CD4-positive, alpha-beta T cell treated with Interleukin-17A for 1 hour (primary cell): ENCODE measurements around the gene TAGLN2.
A peak's percentile ranks its signal among the peaks of the same experiment; 100 is the strongest.

Source experiments
- DNase-seq: peaks from one replicate; pipeline ENCODE4 v3.0.0-alpha.2; 2020

TAGLN2 gene

GRCh38 chr1:159924791-159925718, at the start of gene TAGLN2:
TAGLN2 (minus strand) TSS chr1:159925507; CDS start chr1:159920509, 4,998 bp downstream.
- peak; percentile 94 for DNase-seq

GRCh38 chr1:159974350-159974965, 49.2 kb upstream of the TAGLN2 start:
- no peak for DNase-seq

- no peak for DNase-seq
Measured at GRCh38 chr1:159973350-159973940, 48.1 kb upstream of the TAGLN2 start.

- DNase-seq, result no peak
Measured at GRCh38 chr1:159972443-159973205, 47.3 kb upstream of the TAGLN2 start.

- no peak for DNase-seq
Measured at GRCh38 chr1:159970932-159971342, 45.6 kb upstream of the TAGLN2 start.

GRCh38 chr1:159968901-159969300, 43.6 kb upstream of the TAGLN2 start:
- DNase-seq, result no peak

GRCh38 chr1:159965263-159965662, 40.0 kb upstream of the TAGLN2 start:
- no peak for DNase-seq

- DNase-seq, result no peak
Measured at GRCh38 chr1:159964144-159964543, 38.8 kb upstream of the TAGLN2 start.

GRCh38 chr1:159962176-159962575, 36.9 kb upstream of the TAGLN2 start:
- DNase-seq, result no peak

- DNase-seq, result no peak
Measured at GRCh38 chr1:159961636-159962035, 36.3 kb upstream of the TAGLN2 start.

GRCh38 chr1:159960721-159961381, 35.5 kb upstream of the TAGLN2 start:
- no peak for DNase-seq

- no peak for DNase-seq
Measured at GRCh38 chr1:159959451-159959850, 34.1 kb upstream of the TAGLN2 start.

GRCh38 chr1:159958719-159959380, 33.5 kb upstream of the TAGLN2 start:
- DNase-seq, result no peak

- no peak for DNase-seq
Measured at GRCh38 chr1:159957824-159958268, 32.5 kb upstream of the TAGLN2 start.

- DNase-seq, result no peak
Measured at GRCh38 chr1:159955456-159955855, 30.1 kb upstream of the TAGLN2 start.

GRCh38 chr1:159953536-159954515, 28.5 kb upstream of the TAGLN2 start, which contains the start of gene SLAMF9:
SLAMF9 (minus strand) TSS chr1:159954237; CDS start chr1:159954137, 100 bp downstream.
- peak; percentile 4 for DNase-seq

- DNase-seq, result no peak
Measured at GRCh38 chr1:159952932-159953331, 27.6 kb upstream of the TAGLN2 start.

- no peak for DNase-seq
Measured at GRCh38 chr1:159951551-159951950, 26.2 kb upstream of the TAGLN2 start.

- DNase-seq, result no peak
Measured at GRCh38 chr1:159951016-159951415, 25.7 kb upstream of the TAGLN2 start.

GRCh38 chr1:159949981-159950381, 24.7 kb upstream of the TAGLN2 start:
- no peak for DNase-seq
